Peyer's patch (tissue), 4 donors: Measurements from ENCODE around the gene PLEKHG2.

Experiments used
- CTCF ChIP-seq, 6 experiments: fragments of 450-650 bp in 4 of 6; fragments of 200-600 bp in 2 of 6; sonication (generic) in 1 of 6; IDR thresholded peaks; one replicate each; pipeline ENCODE4 v1.5.1; 2017 to 2019; ENCODE audit warnings: antibody characterized with exemption in 6 of 6, mild to moderate bottlenecking in 3 of 6, moderate library complexity in 1 of 6
- POLR2A ChIP-seq, 2 donors: fragments of 450-650 bp; IDR thresholded peaks; one replicate each; pipeline ENCODE4 v1.5.1; 2017; ENCODE audit warnings: antibody characterized with exemption in 2 of 2, mild to moderate bottlenecking in 2 of 2, moderate library complexity in 2 of 2

- TF ChIP-seq POLR2A (IDR thresholded peaks at IDR 0.05): no peak
- TF ChIP-seq CTCF (IDR thresholded peaks at IDR 0.05): no peak
Measured at GRCh38 chr19:39470724-39471339, 58.4 kb downstream of the PLEKHG2 start.
